Mesenchymal stem cell (in vitro differentiated cells and primary cell): Measurements from ENCODE around the gene GYPC.
A peak's percentile ranks its signal among the peaks of the same experiment; 100 is the strongest.
"Not testable (repeated sequence)": the region's sequence is repeated elsewhere in the genome, so short reads cannot be mapped to it uniquely, and the experiment has no call there.

Experiments
- DNase-seq: peaks from one replicate; pipeline ENCODE4 v3.0.0-alpha.2; 2013
- H2AFZ ChIP-seq: one replicate; pipeline ENCODE4 v1.6.1; 2013; ENCODE audit warnings: low read depth, mild to moderate bottlenecking, control low read depth, inconsistent platforms, low read length, moderate library complexity
- H2AK5ac ChIP-seq: 2 replicates; pipeline ENCODE4 v1.6.1; 2013; ENCODE audit warnings: low read length, moderate library complexity, mild to moderate bottlenecking, inconsistent platforms; ENCODE audit not compliant: severe bottlenecking
- H2BK120ac ChIP-seq: one replicate; pipeline ENCODE4 v1.6.1; 2013; ENCODE audit warnings: low read depth, mild to moderate bottlenecking, inconsistent platforms, low read length, moderate library complexity
- H2BK12ac ChIP-seq, 2 experiments: one replicate each; pipeline ENCODE4 v1.6.1; 2013; ENCODE audit warnings: inconsistent platforms in 2 of 2, low read length in 2 of 2, mild to moderate bottlenecking in 2 of 2, moderate library complexity in 2 of 2, control low read depth in 1 of 2
- H2BK15ac ChIP-seq: one replicate; pipeline ENCODE4 v1.6.1; 2013; ENCODE audit warnings: mild to moderate bottlenecking, low read depth, inconsistent platforms; ENCODE audit not compliant: poor library complexity, severe bottlenecking
- H2BK5ac ChIP-seq: 2 replicates; pipeline ENCODE4 v1.6.1; 2013; ENCODE audit warnings: low read depth, mild to moderate bottlenecking, low read length, control low read depth, inconsistent platforms; ENCODE audit not compliant: poor library complexity, severe bottlenecking
- H3K14ac ChIP-seq, 2 experiments: one replicate each; pipeline ENCODE4 v1.6.1; 2013; ENCODE audit warnings: inconsistent platforms in 2 of 2, low read length in 2 of 2, control low read depth in 1 of 2, mild to moderate bottlenecking in 1 of 2, moderate library complexity in 1 of 2
- H3K18ac ChIP-seq, 2 experiments: one replicate each; pipeline ENCODE4 v1.6.1; 2013; ENCODE audit warnings: inconsistent platforms in 2 of 2, low read length in 2 of 2, control low read depth in 1 of 2, low read depth in 1 of 2, mild to moderate bottlenecking in 1 of 2
- H3K23ac ChIP-seq, 2 experiments: one replicate each; pipeline ENCODE4 v1.6.1; 2013; ENCODE audit warnings: inconsistent platforms in 2 of 2, low read length in 2 of 2, mild to moderate bottlenecking in 2 of 2, moderate library complexity in 2 of 2, control low read depth in 1 of 2
- H3K27ac ChIP-seq: 2 replicates; pipeline ENCODE4 v1.5.1; 2013; ENCODE audit warnings: mild to moderate bottlenecking, moderate library complexity, low read length, control low read depth, inconsistent platforms; ENCODE audit not compliant: poor library complexity, severe bottlenecking
- H3K27me3 ChIP-seq, 2 experiments: 2 replicates each; pipeline versions ENCODE4 v1.6.1 to v1.7.0; 2013; ENCODE audit warnings: low read length in 2 of 2, mild to moderate bottlenecking in 2 of 2, moderate library complexity in 2 of 2, control low read depth in 1 of 2, inconsistent platforms in 1 of 2; ENCODE audit not compliant: control insufficient read depth in 1 of 2, insufficient read depth in 1 of 2
- H3K36me3 ChIP-seq, 2 experiments: 2 replicates each; pipeline versions ENCODE4 v1.6.1 to v1.7.0; 2013; ENCODE audit warnings: low read length in 2 of 2, control low read depth in 1 of 2, inconsistent platforms in 1 of 2, low read depth in 1 of 2, mild to moderate bottlenecking in 1 of 2; ENCODE audit not compliant: insufficient read depth in 2 of 2, control insufficient read depth in 1 of 2
- H3K4ac ChIP-seq, 2 experiments: one replicate each; pipeline ENCODE4 v1.6.1; 2013; ENCODE audit warnings: inconsistent platforms in 2 of 2, low read length in 2 of 2, mild to moderate bottlenecking in 2 of 2, moderate library complexity in 2 of 2, control low read depth in 1 of 2, low read depth in 1 of 2
- H3K4me1 ChIP-seq: 2 replicates; pipeline ENCODE4 v1.6.1; 2013; ENCODE audit warnings: low read depth, low read length, control low read depth; ENCODE audit not compliant: control insufficient read depth, insufficient read depth
- H3K4me2 ChIP-seq: 2 replicates; pipeline ENCODE4 v1.6.1; 2013; ENCODE audit warnings: low read length, mild to moderate bottlenecking, inconsistent platforms; ENCODE audit not compliant: poor library complexity, severe bottlenecking
- H3K4me3 ChIP-seq, 2 experiments: 2 replicates each; pipeline versions ENCODE4 v1.5.1 to v1.7.0; 2013; ENCODE audit warnings: low read length in 2 of 2, mild to moderate bottlenecking in 2 of 2, control low read depth in 1 of 2, low read depth in 1 of 2; ENCODE audit not compliant: insufficient read depth in 1 of 2
- H3K79me1 ChIP-seq: replicated peaks from 2 replicates; pipeline ENCODE4 v1.6.1; 2013; ENCODE audit warnings: mild to moderate bottlenecking, control low read depth, low read length, inconsistent platforms; ENCODE audit not compliant: poor library complexity, severe bottlenecking
- H3K9ac ChIP-seq: 2 replicates; pipeline ENCODE4 v1.7.0; 2013; ENCODE audit warnings: mild to moderate bottlenecking, low read length, moderate library complexity
- H3K9me3 ChIP-seq: 2 replicates; pipeline ENCODE4 v1.7.0; 2013; ENCODE audit warnings: mild to moderate bottlenecking, low read length; ENCODE audit not compliant: control insufficient read depth
- H4K8ac ChIP-seq: one replicate; pipeline ENCODE4 v1.6.1; 2013; ENCODE audit warnings: inconsistent platforms, mild to moderate bottlenecking, low read length, moderate library complexity
- H4K91ac ChIP-seq: one replicate; pipeline ENCODE4 v1.6.1; 2013; ENCODE audit warnings: mild to moderate bottlenecking, low read length, inconsistent platforms
- WGBS: methylation state at CpG from one replicate; pipeline ENCODE4 v1.1.7; 2013; ENCODE audit warnings: mixed read lengths; 5-methylcytosine and 5-hydroxymethylcytosine counted together

Gene GYPC

GRCh38 chr2:126647714-126648344 lies 8.1 kb upstream of the GYPC start:
- H3K4me2 ChIP-seq, H3K36me3 ChIP-seq: not testable (repeated sequence)
- WGBS, result 100% methylated on average over 1 of the region's 1 CpG

GRCh38 chr2:126648345-126648786 lies 7.6 kb upstream of the GYPC start:
- H3K23ac ChIP-seq, H3K27ac ChIP-seq, H3K4me1 ChIP-seq, H3K4ac ChIP-seq, DNase-seq, H3K4me3 ChIP-seq, H2BK15ac ChIP-seq, H3K18ac ChIP-seq, H3K9me3 ChIP-seq, H2BK5ac ChIP-seq, H3K36me3 ChIP-seq, H3K9ac ChIP-seq, H2BK120ac ChIP-seq, H3K4me2 ChIP-seq, H2BK12ac ChIP-seq, H4K91ac ChIP-seq, H3K14ac ChIP-seq, H3K79me1 ChIP-seq, H2AFZ ChIP-seq, H2AK5ac ChIP-seq, H4K8ac ChIP-seq: not testable (repeated sequence)
- 92% methylated on average over 5 of the region's 5 CpGs for WGBS
- H3K27me3 ChIP-seq, result peaks cover 0 to 12% of the 10 kb centered on the region in 2 experiments

More at GRCh38 chr2:126647714-126648344, 8.1 kb upstream of the GYPC start:
- not testable (repeated sequence) for H2AK5ac ChIP-seq, H4K91ac ChIP-seq, H3K9ac ChIP-seq, H3K4me1 ChIP-seq, H2BK5ac ChIP-seq, H3K79me1 ChIP-seq, H3K14ac ChIP-seq, H2BK120ac ChIP-seq, H3K4ac ChIP-seq, H2AFZ ChIP-seq, H3K18ac ChIP-seq, H3K23ac ChIP-seq, H3K4me3 ChIP-seq, H4K8ac ChIP-seq, H2BK15ac ChIP-seq, H2BK12ac ChIP-seq, H3K27ac ChIP-seq, H3K9me3 ChIP-seq
- DNase-seq, result peak; percentile 43
- peaks cover 0 to 16% of the 10 kb centered on the region in 2 experiments for H3K27me3 ChIP-seq

GRCh38 chr2:126649101-126649500 lies 6.9 kb upstream of the GYPC start:
- H3K9ac ChIP-seq, result no peak overlapping the region

GRCh38 chr2:126650994-126651393 lies 5.0 kb upstream of the GYPC start:
- Histone ChIP-seq H3K4me2 (no peak overlapping the region), H3K36me3 (no peaks in the 10 kb centered on the region), H2AK5ac (no peak overlapping the region), H2BK120ac (no peak overlapping the region), H3K9me3 (no peaks in the 10 kb centered on the region), H3K4me3 (no peak overlapping the region), H3K9ac (no peak overlapping the region), H3K27me3 (no peaks in the 10 kb centered on the region), H2AFZ (no peak overlapping the region), H3K4me1 (peaks cover 4% of the 10 kb centered on the region), H3K23ac (no peak overlapping the region), H2BK12ac (no peak overlapping the region), H3K27ac (no peak overlapping the region), H3K79me1 (no peaks in the 10 kb centered on the region), H3K14ac (no peak overlapping the region), H3K4ac (no peak overlapping the region), H4K91ac (no peak overlapping the region), H4K8ac (no peak overlapping the region), H2BK15ac (no peak overlapping the region), H3K18ac (no peak overlapping the region), H2BK5ac (no peak overlapping the region)
- DNase-seq, result no peak
- whole genome bisulfite sequencing, result 74% methylated on average over 3 of the region's 3 CpGs

More at GRCh38 chr2:126649101-126649500, 6.9 kb upstream of the GYPC start:
- Histone ChIP-seq H2BK120ac (no peak overlapping the region), H3K4me1 (no peaks in the 10 kb centered on the region), H2AFZ (no peak overlapping the region), H3K4ac (no peak overlapping the region), H4K91ac (no peak overlapping the region), H3K4me3 (no peak overlapping the region), H2BK12ac (no peak overlapping the region), H3K27ac (no peak overlapping the region), H3K14ac (no peak overlapping the region), H3K23ac (no peak overlapping the region), H3K27me3 (peaks cover 0 to 7% of the 10 kb centered on the region in 2 experiments), H3K79me1 (no peaks in the 10 kb centered on the region), H2BK15ac (no peak overlapping the region), H3K9me3 (no peaks in the 10 kb centered on the region), H3K18ac (no peak overlapping the region), H4K8ac (no peak overlapping the region), H2AK5ac (no peak overlapping the region), H3K36me3 (no peaks in the 10 kb centered on the region), H2BK5ac (no peak overlapping the region), H3K4me2 (no peak overlapping the region)
- WGBS, result 94% methylated on average over 1 of the region's 1 CpG
- no peak for DNase-seq
